GM12878 (cell line): ENCODE results near the gene MIAT. TPM values are rescaled to one million over a fixed set of nuclear protein-coding genes. Genes with fewer than 3 reads are reported as not detected.

Source experiments
- polyA plus RNA-seq, 11 experiments: library from polyadenylated mRNA; depleted of rRNA in 4 of 11; unstranded in 6 of 11; stranded (reverse) in 5 of 11; fragments of >200 nt; fragmentation: Nextera tagmentation in 4 of 11; fragmentation: Illumina TruSeq in 1 of 11; extraction: Ambion mirVana in 4 of 11; extraction: Trizol in 1 of 11; gene quantifications; 1 replicate in 1 of 11; 2 replicates in 10 of 11; pipeline versions ENCODE4 v1.2.1 to v1.2.3, GENCODE V29; 2011 to 2016; ENCODE audit warnings: inconsistent platforms in 2 of 11, missing spikeins in 2 of 11, low read depth in 1 of 11
- total RNA-seq, 4 experiments: library from RNA; depleted of rRNA in 3 of 4; stranded (reverse); fragments of >200 nt in 3 of 4; fragmentation: Illumina TruSeq in 1 of 4; extraction: Trizol in 1 of 4; gene quantifications; 2 replicates each; pipeline versions ENCODE4 v1.2.1 to v1.2.3, GENCODE V29; 2013 to 2021
- TF ChIP-seq, protein P1 (sequence below): fragments of 450-650 bp; IDR thresholded peaks from 2 replicates; pipeline ENCODE4 v1.6.1; 2017; ENCODE audit warnings: mild to moderate bottlenecking, moderate library complexity
- TF ChIP-seq, protein P2 (sequence below): fragments of 450-650 bp; formaldehyde crosslinking; IDR thresholded peaks from 2 replicates; pipeline ENCODE4 v1.5.0; 2022; ENCODE audit warnings: mild to moderate bottlenecking, missing genetic modification characterization
- TF ChIP-seq, protein P3 (sequence below): IDR thresholded peaks from 2 replicates; pipeline ENCODE4 v1.6.1; 2011; ENCODE audit warnings: low read depth, low read length, improper control_type of control experiment, borderline replicate concordance

Gene MIAT
- total and polyA plus RNA-seq, 10 of the 15 experiments (the other 5 are each of a cell fraction or from before 2014, with no cell fraction given), result 0.39 to 13.7 (median 4.6) TPM

DNA sequence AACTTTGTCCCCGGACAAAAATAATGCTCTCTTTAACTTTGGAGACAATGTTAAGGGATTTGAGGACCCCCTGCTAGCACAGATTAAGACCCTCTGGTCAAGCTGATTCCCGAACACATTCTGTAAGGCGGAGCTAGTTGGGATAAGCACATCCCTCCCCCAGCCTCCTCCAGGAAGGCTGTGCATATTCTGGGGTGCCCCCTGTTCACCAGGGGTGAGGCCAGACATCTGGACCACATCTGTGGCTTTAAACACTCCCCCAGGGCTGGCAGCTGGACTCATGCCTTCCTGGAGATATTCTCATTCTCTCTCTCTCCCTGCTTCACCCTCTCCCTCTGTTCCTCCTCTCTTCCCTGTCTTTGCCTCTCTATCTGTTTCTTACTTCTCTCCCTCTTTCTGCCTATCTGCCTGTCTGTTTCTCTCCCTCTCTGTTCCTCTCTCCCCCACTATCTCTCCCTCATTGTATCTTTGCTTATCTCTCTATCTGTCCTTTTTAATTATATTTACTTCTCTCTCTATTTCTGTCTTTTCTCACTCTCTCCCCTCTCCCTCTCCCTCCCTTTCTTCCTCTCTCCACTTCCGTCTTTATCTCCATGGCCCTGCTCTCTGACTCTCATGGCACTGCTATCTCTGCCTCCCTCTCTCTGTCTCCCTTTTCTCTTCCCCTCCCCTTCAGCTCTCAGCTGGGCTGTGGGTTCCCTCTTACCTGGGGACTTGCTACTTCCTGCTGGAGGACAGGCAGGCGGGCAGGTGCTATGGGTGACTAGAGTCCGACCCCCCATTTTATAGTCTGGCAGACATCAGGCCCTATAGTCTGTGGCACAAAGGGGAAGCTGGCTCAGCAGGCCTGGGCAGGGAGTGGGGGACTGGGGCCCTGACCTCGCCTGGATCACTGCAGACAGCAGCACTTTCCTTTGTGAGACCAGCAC is 39.9 kb upstream of the MIAT start, which contains the start of gene CRYBB1 (continued):
- TF ChIP-seq, protein P1, sequence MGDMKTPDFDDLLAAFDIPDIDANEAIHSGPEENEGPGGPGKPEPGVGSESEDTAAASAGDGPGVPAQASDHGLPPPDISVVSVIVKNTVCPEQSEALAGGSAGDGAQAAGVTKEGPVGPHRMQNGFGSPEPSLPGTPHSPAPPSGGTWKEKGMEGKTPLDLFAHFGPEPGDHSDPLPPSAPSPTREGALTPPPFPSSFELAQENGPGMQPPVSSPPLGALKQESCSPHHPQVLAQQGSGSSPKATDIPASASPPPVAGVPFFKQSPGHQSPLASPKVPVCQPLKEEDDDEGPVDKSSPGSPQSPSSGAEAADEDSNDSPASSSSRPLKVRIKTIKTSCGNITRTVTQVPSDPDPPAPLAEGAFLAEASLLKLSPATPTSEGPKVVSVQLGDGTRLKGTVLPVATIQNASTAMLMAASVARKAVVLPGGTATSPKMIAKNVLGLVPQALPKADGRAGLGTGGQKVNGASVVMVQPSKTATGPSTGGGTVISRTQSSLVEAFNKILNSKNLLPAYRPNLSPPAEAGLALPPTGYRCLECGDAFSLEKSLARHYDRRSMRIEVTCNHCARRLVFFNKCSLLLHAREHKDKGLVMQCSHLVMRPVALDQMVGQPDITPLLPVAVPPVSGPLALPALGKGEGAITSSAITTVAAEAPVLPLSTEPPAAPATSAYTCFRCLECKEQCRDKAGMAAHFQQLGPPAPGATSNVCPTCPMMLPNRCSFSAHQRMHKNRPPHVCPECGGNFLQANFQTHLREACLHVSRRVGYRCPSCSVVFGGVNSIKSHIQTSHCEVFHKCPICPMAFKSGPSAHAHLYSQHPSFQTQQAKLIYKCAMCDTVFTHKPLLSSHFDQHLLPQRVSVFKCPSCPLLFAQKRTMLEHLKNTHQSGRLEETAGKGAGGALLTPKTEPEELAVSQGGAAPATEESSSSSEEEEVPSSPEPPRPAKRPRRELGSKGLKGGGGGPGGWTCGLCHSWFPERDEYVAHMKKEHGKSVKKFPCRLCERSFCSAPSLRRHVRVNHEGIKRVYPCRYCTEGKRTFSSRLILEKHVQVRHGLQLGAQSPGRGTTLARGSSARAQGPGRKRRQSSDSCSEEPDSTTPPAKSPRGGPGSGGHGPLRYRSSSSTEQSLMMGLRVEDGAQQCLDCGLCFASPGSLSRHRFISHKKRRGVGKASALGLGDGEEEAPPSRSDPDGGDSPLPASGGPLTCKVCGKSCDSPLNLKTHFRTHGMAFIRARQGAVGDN, result no peak
- TF ChIP-seq, protein P2, sequence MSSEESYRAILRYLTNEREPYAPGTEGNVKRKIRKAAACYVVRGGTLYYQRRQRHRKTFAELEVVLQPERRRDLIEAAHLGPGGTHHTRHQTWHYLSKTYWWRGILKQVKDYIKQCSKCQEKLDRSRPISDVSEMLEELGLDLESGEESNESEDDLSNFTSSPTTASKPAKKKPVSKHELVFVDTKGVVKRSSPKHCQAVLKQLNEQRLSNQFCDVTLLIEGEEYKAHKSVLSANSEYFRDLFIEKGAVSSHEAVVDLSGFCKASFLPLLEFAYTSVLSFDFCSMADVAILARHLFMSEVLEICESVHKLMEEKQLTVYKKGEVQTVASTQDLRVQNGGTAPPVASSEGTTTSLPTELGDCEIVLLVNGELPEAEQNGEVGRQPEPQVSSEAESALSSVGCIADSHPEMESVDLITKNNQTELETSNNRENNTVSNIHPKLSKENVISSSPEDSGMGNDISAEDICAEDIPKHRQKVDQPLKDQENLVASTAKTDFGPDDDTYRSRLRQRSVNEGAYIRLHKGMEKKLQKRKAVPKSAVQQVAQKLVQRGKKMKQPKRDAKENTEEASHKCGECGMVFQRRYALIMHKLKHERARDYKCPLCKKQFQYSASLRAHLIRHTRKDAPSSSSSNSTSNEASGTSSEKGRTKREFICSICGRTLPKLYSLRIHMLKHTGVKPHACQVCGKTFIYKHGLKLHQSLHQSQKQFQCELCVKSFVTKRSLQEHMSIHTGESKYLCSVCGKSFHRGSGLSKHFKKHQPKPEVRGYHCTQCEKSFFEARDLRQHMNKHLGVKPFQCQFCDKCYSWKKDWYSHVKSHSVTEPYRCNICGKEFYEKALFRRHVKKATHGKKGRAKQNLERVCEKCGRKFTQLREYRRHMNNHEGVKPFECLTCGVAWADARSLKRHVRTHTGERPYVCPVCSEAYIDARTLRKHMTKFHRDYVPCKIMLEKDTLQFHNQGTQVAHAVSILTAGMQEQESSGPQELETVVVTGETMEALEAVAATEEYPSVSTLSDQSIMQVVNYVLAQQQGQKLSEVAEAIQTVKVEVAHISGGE (CRISPR knock-in tag), result no peak
- TF ChIP-seq, protein P3, sequence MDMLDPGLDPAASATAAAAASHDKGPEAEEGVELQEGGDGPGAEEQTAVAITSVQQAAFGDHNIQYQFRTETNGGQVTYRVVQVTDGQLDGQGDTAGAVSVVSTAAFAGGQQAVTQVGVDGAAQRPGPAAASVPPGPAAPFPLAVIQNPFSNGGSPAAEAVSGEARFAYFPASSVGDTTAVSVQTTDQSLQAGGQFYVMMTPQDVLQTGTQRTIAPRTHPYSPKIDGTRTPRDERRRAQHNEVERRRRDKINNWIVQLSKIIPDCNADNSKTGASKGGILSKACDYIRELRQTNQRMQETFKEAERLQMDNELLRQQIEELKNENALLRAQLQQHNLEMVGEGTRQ, result no peak
